NB4 (cell line): ENCODE measurements around the gene MCRIP2.

Experiments used
- DNase-seq: peaks from one replicate; pipeline ENCODE4 v3.0.0; 2010; ENCODE audit warnings: low read depth
- H3K4me3 ChIP-seq: one replicate; pipeline ENCODE4 v1.5.1; 2011; ENCODE audit warnings: mild to moderate bottlenecking, low read depth, low read length, moderate library complexity
- MYC ChIP-seq: IDR thresholded peaks from 2 replicates; pipeline ENCODE4 v1.6.1; 2011; ENCODE audit warnings: low read depth, low read length
- POLR2A ChIP-seq: IDR thresholded peaks from 2 replicates; pipeline ENCODE4 v1.6.1; 2011; ENCODE audit warnings: mild to moderate bottlenecking; ENCODE audit not compliant: insufficient read length; ENCODE audit errors: extremely low read depth
- TF ChIP-seq, protein P1 (sequence below): IDR thresholded peaks from 2 replicates; pipeline ENCODE4 v1.6.1; 2011; ENCODE audit warnings: low read depth, low read length
- TF ChIP-seq, protein P2 (sequence below): IDR thresholded peaks from one replicate; pipeline ENCODE4 v1.5.1; 2012; ENCODE audit warnings: low read depth, low read length

MCRIP2 gene

DNA sequence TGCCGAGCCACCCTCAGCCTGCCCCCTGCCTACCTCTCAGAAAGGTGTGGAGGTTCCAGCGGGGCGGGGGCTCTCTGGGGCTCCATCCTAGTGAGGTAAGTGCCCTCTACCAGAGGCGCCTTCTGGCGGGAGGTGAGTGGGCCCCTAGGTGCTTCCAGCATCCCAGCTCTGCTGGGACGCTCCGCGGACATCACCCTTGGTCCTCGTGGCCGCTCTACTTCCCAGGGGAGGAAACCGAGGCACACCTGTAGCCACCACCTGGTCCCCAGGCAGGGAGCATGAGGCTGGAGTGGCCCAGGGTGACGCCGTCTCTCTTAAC lies 1.4 kb downstream of the MCRIP2 start:
- TF ChIP-seq MYC (no peak), POLR2A (no peak)
- TF ChIP-seq, protein P1, sequence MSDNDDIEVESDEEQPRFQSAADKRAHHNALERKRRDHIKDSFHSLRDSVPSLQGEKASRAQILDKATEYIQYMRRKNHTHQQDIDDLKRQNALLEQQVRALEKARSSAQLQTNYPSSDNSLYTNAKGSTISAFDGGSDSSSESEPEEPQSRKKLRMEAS = no peak
- TF ChIP-seq, protein P2, sequence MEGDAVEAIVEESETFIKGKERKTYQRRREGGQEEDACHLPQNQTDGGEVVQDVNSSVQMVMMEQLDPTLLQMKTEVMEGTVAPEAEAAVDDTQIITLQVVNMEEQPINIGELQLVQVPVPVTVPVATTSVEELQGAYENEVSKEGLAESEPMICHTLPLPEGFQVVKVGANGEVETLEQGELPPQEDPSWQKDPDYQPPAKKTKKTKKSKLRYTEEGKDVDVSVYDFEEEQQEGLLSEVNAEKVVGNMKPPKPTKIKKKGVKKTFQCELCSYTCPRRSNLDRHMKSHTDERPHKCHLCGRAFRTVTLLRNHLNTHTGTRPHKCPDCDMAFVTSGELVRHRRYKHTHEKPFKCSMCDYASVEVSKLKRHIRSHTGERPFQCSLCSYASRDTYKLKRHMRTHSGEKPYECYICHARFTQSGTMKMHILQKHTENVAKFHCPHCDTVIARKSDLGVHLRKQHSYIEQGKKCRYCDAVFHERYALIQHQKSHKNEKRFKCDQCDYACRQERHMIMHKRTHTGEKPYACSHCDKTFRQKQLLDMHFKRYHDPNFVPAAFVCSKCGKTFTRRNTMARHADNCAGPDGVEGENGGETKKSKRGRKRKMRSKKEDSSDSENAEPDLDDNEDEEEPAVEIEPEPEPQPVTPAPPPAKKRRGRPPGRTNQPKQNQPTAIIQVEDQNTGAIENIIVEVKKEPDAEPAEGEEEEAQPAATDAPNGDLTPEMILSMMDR = no peak
- H3K4me3 ChIP-seq = peak overlapping the region; percentile 71
- no peak for DNase-seq

GRCh38 chr16:644556-644955 lies 2.9 kb downstream of the MCRIP2 start:
- no peak for DNase-seq
- H3K4me3 ChIP-seq = no peak overlapping the region
- TF ChIP-seq, protein P1 = no peak
- TF ChIP-seq, protein P2 = no peak
- TF ChIP-seq MYC = no peak
- no peak for TF ChIP-seq POLR2A

GRCh38 chr16:645852-646678 lies 4.4 kb downstream of the MCRIP2 start:
- H3K4me3 ChIP-seq = no peak overlapping the region
- no peak for DNase-seq
- TF ChIP-seq, protein P2 = no peak
- no peak for TF ChIP-seq MYC
- TF ChIP-seq POLR2A = no peak

GRCh38 chr16:646679-647172 lies 5.1 kb downstream of the MCRIP2 start:
- H3K4me3 ChIP-seq = no peak overlapping the region
- DNase-seq = no peak
- TF ChIP-seq, protein P1 = no peak
- TF ChIP-seq POLR2A = no peak
- no peak for TF ChIP-seq MYC
- TF ChIP-seq, protein P2 = no peak

DNA sequence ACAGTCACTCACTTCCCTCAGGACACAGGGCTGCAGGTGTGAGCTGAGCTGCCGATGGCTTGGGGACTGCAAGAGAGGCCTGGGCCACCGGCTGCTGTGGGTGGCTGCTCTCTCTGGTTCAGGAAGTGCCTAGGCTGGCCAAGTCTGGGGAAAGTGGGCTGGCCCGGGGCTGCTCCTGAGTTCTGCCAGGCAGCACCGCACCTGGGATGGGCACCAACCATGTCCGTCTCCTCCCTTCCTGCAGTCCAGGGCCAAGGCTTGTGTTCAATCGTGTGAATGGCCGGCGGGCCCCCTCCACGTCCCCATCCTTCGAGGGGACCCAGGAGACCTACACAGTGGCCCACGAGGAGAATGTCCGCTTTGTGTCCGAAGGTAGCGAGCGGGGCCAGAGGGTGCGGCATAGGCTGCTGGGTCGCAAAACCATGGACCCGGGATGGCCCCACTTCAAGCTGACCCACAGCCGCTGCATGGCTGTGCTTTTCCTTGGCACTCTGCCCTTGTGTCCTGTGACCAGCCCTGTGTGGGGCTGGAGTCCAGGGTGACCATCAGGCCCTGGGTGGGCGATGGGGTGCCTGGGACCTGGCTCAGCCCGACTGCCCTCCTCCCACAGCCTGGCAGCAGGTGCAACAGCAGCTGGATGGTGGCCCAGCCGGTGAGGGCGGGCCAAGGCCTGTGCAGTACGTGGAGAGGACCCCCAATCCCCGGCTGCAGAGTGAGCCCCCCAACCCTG lies 5.7 kb downstream of the MCRIP2 start:
- TF ChIP-seq MYC (no peak), POLR2A (no peak)
- TF ChIP-seq, protein P1 = no peak
- TF ChIP-seq, protein P2 = no peak
- H3K4me3 ChIP-seq = no peak overlapping the region
- no peak for DNase-seq
